ENCODE data around the gene ERICH2. TPM values are rescaled to one million over a fixed set of nuclear protein-coding genes. Genes with fewer than 3 reads are reported as not detected.

ERICH2 gene
- polyA plus RNA-seq, 1 experiment = not detected

- TF ChIP-seq CTCF (IDR thresholded peaks at IDR 0.05; ENCODE audit: insufficient read depth, low read depth, low read length) = peak; percentile 19; the same call in 1 of the 2 replicates
- peaks cover 59% of the 10 kb centered on the region for H3K27me3 ChIP-seq (ENCODE audit: control insufficient read depth, insufficient read depth, low read length)
- no peak overlapping the region for H3K4me3 ChIP-seq (ENCODE audit: low read depth, low read length)
- ChIA-PET POLR2A (no interaction called here), CTCF (interaction anchor here (1.0 to 1.4 kb wide), 4 partner anchors 9 to 51 kb away, joined by 3 to 6 read pairs (median 4); no protein-coding TSS in a partner anchor)
- H3K36me3 ChIP-seq (ENCODE audit: control insufficient read depth, insufficient read depth, low read length) = no peaks in the 10 kb centered on the region
- DNase-seq (ENCODE audit: low read depth) = no peak
Observed at GRCh38 chr2:170822290-170823087, 52.3 kb downstream of the ERICH2 start.

GRCh38 chr2:170823088-170823897, 53.1 kb downstream of the ERICH2 start:
- 0 out of 2 replicates have a peak, but pooled peaks have one; percentile 13 for TF ChIP-seq CTCF (IDR thresholded peaks at IDR 0.05; ENCODE audit: insufficient read depth, low read depth, low read length)
- peak overlapping the region; percentile 24 for H3K4me3 ChIP-seq (ENCODE audit: low read depth, low read length)
- CTCF ChIA-PET = interaction anchor here (1.1 to 1.4 kb wide), 3 partner anchors 10 to 19 kb away, joined by 4 to 6 read pairs (median 4); no protein-coding TSS in a partner anchor
- DNase-seq (ENCODE audit: low read depth) = no peak
- H3K36me3 ChIP-seq (ENCODE audit: control insufficient read depth, insufficient read depth, low read length) = no peaks in the 10 kb centered on the region
- POLR2A ChIA-PET = no interaction called here
- H3K27me3 ChIP-seq (ENCODE audit: control insufficient read depth, insufficient read depth, low read length) = peaks cover 57% of the 10 kb centered on the region

- peaks cover 52% of the 10 kb centered on the region for H3K27me3 ChIP-seq (ENCODE audit: control insufficient read depth, insufficient read depth, low read length)
- TF ChIP-seq CTCF (IDR thresholded peaks at IDR 0.05; ENCODE audit: insufficient read depth, low read depth, low read length) = no peak
- POLR2A ChIA-PET = no interaction called here
- CTCF ChIA-PET = interaction anchor here (0.7 to 1.2 kb wide), 3 partner anchors 9 to 49 kb away, joined by 3 to 4 read pairs (median 4); no protein-coding TSS in a partner anchor
- DNase-seq (ENCODE audit: low read depth) = no peak
- no peak overlapping the region for H3K4me3 ChIP-seq (ENCODE audit: low read depth, low read length)
- no peaks in the 10 kb centered on the region for H3K36me3 ChIP-seq (ENCODE audit: control insufficient read depth, insufficient read depth, low read length)
Observed at GRCh38 chr2:170823898-170824215, 53.7 kb downstream of the ERICH2 start.

GRCh38 chr2:170824526-170825015, 54.4 kb downstream of the ERICH2 start:
- POLR2A ChIA-PET = no interaction called here
- no peak for TF ChIP-seq CTCF (IDR thresholded peaks at IDR 0.05; ENCODE audit: insufficient read depth, low read depth, low read length)
- Histone ChIP-seq H3K27me3 (ENCODE audit: control insufficient read depth, insufficient read depth, low read length) (peaks cover 47% of the 10 kb centered on the region), H3K4me3 (ENCODE audit: low read depth, low read length) (no peak overlapping the region), H3K36me3 (ENCODE audit: control insufficient read depth, insufficient read depth, low read length) (no peaks in the 10 kb centered on the region)
- CTCF ChIA-PET = interaction anchor here (0.7 to 1.2 kb wide), 3 partner anchors 9 to 48 kb away, joined by 3 to 4 read pairs (median 4); no protein-coding TSS in a partner anchor
- no peak for DNase-seq (ENCODE audit: low read depth)

Data from BJ (cell line).